ENCODE results near the gene FAM135A. TPM values are rescaled to one million over a fixed set of nuclear protein-coding genes. Genes with fewer than 3 reads are reported as not detected.
A peak's percentile ranks its signal among the peaks of the same experiment; 100 is the strongest.

Gene FAM135A
- total and polyA plus RNA-seq, 2 of the 4 experiments (the other 2 are of a cell fraction), result 2.2 to 7.9 TPM

DNA sequence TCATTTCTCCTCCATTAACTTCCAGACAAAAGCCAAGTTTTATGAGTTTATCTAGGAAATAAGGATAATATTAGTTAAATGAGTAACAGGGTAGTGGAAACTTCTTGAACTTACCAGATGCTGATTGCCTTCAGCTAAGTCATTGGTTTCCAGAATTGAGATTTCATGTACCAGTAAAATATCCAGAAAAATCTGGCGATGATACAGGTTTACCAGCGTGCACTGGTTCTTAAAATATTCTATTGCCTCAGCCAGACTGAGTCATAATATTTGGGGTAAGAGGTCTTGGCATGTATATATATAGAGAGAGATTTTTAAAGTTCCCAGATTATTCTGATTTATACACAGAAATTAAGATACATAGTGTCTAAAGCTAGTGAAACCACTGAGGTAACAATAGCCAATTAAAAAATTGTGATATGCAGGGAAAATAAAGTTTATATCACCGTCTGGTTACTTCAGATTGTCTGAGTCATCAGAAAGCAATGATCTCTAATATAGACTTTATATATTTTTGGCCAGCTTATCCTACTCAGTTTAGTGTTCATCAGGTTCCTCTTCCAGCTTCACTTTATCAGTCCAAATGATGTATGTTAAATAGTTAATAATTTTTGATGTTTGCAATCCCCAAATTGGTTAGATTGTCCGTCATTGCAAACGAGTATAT lies 113.9 kb downstream of the FAM135A start:
- no peak overlapping the region for H4K5ac ChIP-seq (ENCODE audit: low read depth, low read length)
- dilution Hi-C loops (cut with HindIII; ENCODE audit: low sequenced_read_pairs, unreplicated experiment), result no loop called here
- no peaks in the 10 kb centered on the region for H3K79me1 ChIP-seq (ENCODE audit: low read depth in 1 of 2, low read length in 2 of 2)
- H3K36me3 ChIP-seq (ENCODE audit: control insufficient read depth, insufficient read depth, low read length), result no peaks in the 10 kb centered on the region
- no peak overlapping the region for H4K91ac ChIP-seq (ENCODE audit: insufficient read depth, low read depth, low read length)
- no peak overlapping the region for H2BK120ac ChIP-seq (ENCODE audit: low read depth, low read length)
- in situ Hi-C loops (cut with MboI; ENCODE audit: low sequenced_read_pairs), result no loop called here
- no CpG with 5 or more reads among the region's 5 CpGs for WGBS, 2 experiments (ENCODE audit: extremely low coverage in 2 of 2, insufficient read length in 1 of 2)
- H3K14ac ChIP-seq (replicated peaks; ENCODE audit: low read depth, low read length), result no peak overlapping the region
- no peaks in the 10 kb centered on the region for H3K4me1 ChIP-seq (ENCODE audit: control insufficient read depth, insufficient read depth, low read length)
- H3K9me1 ChIP-seq (ENCODE audit: insufficient read depth, low read length), result no peaks in the 10 kb centered on the region
- H2BK20ac ChIP-seq (ENCODE audit: low read depth, low read length), result no peak overlapping the region
- no peak overlapping the region for H3K4ac ChIP-seq (ENCODE audit: low read depth, low read length)
- intact Hi-C loops (cut with micrococcal nuclease), result no loop called here
- H3K4me2 ChIP-seq (ENCODE audit: low read depth, low read length), result no peak overlapping the region
- ChIA-PET CTCF (interaction anchor here (0.6 to 0.8 kb wide), 2 partner anchors 14 to 157 kb away, joined by 3 read pairs; no protein-coding TSS in a partner anchor), POLR2A (ENCODE audit: unreplicated experiment) (no interaction called here)
- no peak overlapping the region for H2BK15ac ChIP-seq (ENCODE audit: low read depth, low read length)
- no peak overlapping the region for H3K56ac ChIP-seq (ENCODE audit: extremely low read depth, insufficient read depth, low read length)
- TF ChIP-seq MAFK (IDR thresholded peaks at IDR 0.05; ENCODE audit: low read depth, low read length) (peak; percentile 56), RCOR1 (IDR thresholded peaks at IDR 0.05; ENCODE audit: insufficient replicate concordance, low read length) (no peak)
- no peak overlapping the region for H3K27ac ChIP-seq (ENCODE audit: insufficient read depth, low read length)
- DNase-seq (peak; percentile 61), ATAC-seq (ENCODE audit: low read depth) (peak; percentile 48; the same call in 1 of the 2 replicates)
- H3K4me3 ChIP-seq (ENCODE audit: insufficient read depth, low read depth, low read length), result no peak overlapping the region
- no peaks in the 10 kb centered on the region for H3K9me3 ChIP-seq (ENCODE audit: control insufficient read depth, insufficient read depth, low read length)
- no peak overlapping the region for H2BK5ac ChIP-seq (ENCODE audit: low read depth, low read length, poor library complexity, severe bottlenecking)
- no peaks in the 10 kb centered on the region for H3K27me3 ChIP-seq (ENCODE audit: control insufficient read depth, insufficient read depth, low read length)
- H4K8ac ChIP-seq (ENCODE audit: low read depth in 2 of 2, low read length in 2 of 2), result no peak overlapping the region
- BruUV-seq (replicated peaks), result no TSS peak
- H3K18ac ChIP-seq (ENCODE audit: low read depth, low read length), result no peak overlapping the region
- H3K9ac ChIP-seq (ENCODE audit: low read depth, low read length), result no peak overlapping the region
- no peak overlapping the region for H2AFZ ChIP-seq (replicated peaks; ENCODE audit: low read length, poor library complexity)
- no peaks in the 10 kb centered on the region for H4K20me1 ChIP-seq (ENCODE audit: insufficient read depth, low read length)
- no peak overlapping the region for H3K23ac ChIP-seq (ENCODE audit: low read depth, low read length)
- H2AK5ac ChIP-seq (ENCODE audit: low read depth, low read length), result no peak overlapping the region
- no peak overlapping the region for H2AK9ac ChIP-seq (replicated peaks; ENCODE audit: low read depth, low read length, poor library complexity)

All from IMR-90 (cell line).